SK-N-DZ (cell line): ENCODE measurements around the gene IRF5.
A peak's percentile ranks its signal among the peaks of the same experiment; 100 is the strongest.

Source experiments
- DNase-seq: peaks from one replicate; pipeline ENCODE4 v3.0.0-alpha.2; 2015; ENCODE audit warnings: low spot score

IRF5 gene

DNA sequence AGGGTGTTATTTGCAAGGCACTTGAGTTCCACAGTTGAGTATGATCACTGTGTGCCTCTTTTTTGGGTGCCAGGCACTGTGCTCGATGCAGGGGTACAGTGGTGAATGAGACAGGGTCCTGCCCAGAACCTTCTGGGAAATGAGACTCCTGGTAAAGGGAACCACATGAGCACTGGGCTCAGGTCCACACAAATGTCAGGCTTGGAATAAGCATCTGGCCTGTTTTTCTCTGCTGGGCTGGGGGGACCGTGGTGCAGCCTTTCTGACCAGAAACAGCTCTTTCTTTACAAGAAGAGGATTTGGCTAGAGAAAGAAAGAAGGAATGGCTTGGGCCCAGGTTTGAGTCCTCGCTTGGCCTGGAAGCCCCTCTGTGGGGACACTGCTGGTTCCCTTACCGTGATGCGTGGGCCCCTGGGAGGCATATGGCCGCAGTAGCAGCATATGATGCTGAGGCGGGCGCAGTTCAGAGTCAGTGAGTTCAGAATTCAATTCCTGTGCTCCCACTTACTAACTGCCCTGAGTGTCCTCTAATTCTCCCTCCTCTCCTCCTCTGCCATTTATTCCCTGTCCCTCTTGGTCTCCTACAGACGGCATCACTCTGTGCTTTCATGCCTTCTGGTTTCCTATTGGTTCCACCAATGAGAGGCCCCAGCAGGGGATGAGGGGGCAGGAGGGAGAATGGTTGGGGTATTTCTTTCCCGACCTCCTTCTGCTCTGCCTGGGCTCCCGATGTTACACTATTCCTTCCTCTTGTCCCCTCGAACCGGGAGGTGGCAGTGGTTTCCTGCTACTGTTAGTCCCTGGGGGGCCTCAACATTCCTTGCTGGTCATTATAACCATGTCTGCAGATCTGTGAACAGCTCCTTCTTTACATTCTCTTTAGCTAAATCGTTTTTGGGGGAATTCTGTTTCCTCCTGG is 17.6 kb upstream of the IRF5 start:
- peak; percentile 41 for DNase-seq

DNA sequence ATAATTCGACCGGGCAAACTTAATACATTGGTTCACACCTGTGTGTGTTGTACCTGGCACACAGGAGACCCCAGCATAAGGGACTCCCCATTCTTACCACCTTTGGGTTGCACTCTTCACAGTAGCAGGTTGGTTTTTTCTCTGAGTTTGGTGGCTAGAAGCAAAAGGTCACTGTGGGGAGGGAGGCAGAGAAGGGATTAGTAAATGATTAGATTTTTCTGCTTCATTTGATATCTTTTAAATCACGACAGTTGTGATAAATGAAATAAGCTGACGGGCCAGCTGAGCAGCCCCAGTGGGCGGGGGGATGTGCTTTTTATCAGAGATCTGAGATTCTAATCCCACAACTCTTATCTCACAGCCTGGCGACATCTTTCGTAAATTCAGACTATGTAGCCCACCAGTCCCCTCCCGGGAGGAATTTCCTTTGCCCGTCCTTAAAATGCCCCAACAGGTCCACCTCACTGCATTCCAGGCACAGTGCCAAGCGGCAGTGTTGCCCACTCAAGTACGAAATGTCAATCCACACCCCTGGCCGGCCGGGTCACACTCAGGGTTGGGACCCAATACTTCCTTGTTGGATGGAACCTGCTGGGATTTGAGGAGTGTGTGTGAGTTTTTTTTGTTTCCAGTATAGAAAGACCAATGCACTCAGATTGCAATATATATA is 16.7 kb upstream of the IRF5 start:
- DNase-seq, result no peak

DNA sequence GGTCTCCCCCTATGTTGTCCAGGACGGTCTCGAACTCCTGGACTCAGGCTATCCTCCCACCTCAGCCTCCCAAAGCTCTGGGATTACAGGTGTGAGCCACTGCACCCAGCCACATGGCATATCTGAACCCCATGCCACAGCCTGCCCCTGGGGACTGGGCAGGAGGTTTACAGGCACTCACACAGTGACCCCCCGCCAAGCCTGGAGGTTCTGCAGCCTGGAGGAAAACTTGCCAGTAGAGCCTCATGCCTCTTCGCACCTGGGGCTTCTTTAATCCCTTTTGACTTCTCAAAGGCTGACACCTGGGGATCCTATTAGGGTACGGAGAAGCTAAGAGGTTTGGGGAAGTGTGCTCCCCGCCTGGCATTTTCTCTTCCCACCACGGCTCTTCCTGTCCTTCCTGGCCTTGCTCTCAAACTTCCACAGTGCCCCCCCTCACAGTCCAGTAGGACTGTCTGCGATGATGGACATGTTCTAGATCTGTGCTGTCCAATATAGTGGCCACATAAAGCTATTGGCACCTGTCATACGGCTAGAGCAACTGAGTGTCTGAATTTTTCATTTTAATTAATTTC is 15.8 kb upstream of the IRF5 start:
- DNase-seq, result no peak

DNA sequence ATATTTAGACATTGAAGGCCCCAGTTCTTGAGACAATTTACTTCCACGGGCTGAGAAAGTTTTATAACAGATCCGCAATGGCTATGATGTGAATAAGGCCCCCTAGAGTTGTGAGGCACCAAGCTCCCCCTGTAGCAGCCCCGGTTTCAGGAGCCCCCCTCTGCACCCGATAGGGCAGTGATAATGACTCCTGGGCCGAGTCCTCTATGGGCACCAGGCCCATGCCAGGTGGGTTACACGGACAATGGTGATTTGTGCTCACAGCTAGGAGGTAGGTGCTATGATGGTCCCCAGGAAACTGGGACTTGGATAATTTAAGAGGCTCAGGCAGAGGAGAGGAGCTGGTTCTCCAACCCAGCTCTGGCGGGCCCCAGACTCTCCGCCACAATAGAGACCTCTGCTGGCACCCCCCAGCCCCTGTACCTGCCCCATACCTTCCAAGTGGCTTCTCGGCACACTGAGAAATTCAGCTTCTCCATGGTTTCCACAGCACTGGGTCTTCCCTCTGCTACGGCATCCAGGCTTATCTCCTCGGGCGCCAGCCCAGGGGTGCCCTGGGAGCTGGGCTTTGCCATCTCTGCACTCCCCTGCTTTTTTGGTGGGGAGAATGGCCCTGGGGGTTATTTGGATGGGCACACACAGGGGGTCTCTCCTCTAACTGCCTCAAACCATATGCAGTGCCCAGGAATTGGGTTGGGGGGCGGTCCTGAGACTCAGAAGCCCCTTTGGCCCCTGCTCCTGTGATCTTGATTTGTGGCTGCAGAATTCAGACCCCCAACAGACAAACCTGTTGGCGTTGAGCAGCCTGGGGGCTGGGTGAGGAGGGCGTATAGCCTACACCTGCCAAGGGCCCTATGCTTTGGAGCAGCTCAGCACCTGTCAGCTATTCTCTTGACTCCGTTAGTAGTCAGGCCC is 15.0 kb upstream of the IRF5 start:
- no peak for DNase-seq

DNA sequence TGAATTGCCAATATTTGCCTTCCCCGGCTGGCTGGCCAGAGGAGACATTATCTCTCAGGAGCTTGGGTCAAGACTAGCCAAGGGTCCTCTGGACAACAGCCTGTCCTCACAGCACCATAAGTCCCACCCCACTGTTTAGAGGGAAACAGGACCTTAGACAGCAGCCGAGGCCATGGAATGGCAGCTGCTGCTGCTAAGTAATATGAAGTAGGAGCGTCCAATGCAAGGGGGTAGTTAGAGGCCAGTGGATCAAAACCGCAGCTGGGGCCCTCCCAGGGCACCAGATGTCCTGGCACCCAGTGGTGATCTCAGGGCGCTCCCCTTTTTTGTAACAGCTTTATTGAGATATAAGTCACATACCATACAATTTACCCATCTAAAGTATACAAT is 14.3 kb upstream of the IRF5 start:
- DNase-seq, result no peak

DNA sequence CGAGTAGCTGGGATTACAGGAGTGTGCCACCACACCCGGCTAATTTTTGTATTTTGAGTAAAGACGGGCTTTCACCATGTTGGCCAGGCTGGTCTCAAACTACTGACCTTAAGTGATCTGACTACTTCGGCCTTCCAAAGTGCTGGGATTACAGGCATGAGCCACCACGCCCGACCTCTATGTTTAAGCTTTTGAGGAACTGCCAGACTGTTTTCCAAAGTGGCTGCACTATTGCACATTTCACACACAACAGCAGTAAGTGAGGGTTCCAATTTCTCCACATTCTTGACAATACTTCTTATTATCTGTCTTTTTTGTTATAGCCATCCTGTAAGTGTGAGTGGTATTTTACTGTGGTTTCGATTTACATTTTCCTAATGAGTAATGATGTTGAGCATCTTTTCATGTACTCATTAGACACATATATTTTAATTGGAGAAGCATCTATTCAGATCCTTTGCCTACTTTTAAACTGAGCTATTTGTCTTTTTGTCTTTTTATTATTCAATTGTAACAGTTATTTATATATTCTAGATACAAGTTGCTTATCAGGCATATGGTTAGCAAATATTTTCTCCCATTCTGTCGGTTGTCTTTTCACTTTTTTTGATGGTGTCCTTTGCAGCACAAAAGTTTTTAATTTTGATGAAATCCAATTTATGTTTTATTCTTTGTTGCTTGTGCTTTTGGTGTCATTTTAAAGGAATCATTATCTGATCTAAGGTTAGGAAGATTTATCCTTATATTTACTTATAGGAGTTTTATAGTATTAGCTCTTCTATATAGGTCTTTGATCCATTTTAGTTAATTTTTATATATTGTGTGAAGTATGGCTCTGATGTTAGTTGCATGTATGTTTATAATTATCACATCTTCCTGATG is 12.8 kb upstream of the IRF5 start:
- no peak for DNase-seq

DNA sequence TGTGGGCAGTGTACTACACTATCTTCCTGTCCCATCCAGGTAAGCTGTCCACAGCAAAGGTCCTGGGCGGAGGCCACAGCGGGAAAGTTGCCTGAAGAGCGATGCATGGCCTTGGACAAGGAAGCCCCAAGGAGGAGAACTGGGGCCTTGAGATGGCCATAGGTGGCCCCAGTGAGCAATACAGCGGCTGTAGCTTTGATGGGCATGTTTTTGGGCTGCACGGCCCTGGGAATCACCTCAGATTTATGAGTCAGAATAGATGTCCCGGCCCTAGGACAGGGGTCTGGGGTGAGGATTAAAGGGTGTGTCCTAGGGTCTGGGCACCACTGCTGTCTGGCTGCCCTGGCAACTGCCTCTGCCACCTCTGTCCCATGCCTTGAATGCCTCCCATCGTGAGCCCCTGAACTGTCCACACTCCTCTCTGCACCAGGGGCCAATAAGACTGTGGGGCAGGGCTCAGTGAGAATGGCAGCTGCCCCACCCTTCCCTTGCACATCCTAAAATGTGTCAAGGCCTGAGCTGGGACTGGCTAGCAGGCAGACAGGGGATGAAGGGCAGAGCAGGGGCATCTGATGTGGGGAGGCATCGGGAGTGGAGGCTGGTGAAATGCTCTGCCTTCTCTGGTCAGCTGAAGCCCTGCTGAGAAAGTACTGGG is 9.4 kb upstream of the IRF5 start:
- DNase-seq, result no peak

DNA sequence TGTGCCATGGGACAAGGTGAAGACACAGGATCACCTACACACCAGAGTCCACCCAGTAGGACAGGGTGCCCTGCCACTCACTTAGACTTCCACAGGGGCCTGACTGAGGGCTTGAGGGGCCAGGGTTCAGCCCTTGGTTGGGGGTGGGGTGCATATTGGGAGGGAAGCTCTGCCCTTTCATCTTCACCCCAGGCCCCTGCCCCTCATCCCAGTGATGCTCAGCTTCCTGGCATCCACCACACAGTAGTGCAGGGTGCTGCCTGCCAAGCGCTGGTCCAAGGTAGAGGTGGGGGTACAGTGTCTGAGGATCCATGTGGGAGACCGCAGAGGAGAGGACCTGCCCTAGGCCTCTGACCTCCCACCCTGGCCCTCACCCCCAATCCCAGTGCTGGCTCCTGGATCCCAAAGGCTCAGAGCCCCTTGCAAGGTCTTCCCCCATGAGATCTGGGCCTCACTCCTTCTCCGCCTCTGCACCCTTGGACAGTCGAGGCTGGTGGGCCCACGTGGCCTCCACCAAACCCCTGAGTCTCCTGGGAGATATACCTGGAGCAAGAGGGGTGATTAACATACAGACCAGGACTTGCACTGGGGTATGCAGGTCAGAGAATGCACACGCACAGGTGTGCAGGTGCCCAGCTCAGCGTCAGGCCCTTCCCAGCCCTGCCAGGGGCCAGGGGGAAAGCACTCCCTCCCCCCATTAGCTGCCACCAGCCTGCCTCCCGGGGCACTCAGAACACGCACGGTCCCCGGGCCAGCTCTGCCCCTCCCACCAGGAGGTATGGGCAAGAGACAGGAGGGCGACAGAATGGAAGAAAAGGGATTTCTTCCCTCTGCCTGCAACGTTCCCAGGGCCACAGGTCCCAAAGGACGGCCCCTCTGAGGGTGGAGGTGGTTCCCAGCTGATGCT is 8.6 kb upstream of the IRF5 start:
- DNase-seq, result no peak

DNA sequence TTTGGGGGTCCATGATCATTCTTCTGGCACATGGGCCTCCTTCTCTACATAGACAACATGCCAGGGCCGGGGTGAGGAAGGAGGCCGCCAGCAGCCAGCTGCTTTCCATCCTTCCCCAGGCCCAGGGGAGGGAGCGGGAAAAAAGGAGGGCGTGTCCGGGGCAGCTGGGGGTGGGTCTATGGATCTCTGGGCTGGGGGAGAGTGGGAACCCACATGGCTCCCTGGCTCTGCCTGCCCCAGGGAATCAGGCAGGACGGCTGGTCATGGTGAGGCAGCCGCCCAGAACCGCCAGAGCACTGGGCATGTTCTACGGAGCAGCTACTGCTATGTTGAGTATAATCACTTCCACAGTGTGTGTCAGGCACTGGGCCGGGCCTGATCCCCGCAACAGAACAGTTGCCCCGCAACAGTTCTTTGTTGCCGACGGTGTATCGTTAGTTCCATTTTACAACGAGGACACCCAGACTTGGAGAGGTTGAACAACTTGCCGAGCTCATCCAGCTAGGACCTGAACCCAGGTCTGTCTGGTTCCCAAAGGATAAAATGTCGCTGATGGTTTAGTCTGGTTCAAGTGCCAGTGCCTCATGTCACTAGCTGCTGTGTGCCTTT is 6.4 kb upstream of the IRF5 start:
- no peak for DNase-seq

DNA sequence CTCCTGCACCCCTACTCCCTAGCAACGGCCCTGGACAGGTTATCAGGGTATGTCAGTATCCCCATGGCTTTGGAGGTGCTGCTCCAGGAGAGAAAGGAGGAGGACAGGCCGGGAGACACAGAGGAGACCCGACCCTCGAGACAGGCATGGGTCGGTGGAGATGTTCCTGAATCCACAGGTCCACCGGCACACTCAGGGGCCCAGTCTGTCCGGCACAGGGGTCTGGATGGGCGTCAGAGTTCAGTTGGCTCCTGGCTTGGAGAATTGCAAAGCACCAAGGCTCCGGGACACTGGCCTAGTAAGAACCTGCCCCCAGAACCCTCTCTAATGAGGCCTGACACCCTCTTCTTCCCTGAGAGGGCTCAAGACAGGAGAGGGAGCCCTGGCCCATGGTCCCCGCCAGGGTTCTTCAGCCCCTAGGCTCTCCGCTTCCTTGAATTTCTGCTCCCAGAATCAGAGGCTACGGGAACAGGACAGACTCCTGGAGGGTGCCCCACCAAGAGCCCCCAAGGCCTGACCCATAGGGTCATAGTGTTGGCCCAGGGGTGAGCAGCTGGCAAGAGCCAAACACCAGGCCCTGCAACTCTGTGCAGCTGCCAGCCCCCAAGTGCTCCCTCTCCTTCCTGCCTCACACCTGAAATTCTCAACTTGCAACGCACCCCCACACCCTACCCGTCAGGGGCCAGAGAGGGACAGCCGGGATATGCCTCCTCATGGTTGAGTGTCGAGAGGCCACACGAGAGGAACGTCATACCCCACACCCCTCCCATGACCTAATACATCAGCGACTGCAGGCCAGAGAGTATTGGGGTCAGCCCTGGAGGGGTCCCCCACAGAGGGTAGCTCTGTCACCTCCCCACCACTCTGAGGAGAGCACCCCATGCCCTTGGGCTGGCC is 5.5 kb upstream of the IRF5 start:
- DNase-seq, result no peak

DNA sequence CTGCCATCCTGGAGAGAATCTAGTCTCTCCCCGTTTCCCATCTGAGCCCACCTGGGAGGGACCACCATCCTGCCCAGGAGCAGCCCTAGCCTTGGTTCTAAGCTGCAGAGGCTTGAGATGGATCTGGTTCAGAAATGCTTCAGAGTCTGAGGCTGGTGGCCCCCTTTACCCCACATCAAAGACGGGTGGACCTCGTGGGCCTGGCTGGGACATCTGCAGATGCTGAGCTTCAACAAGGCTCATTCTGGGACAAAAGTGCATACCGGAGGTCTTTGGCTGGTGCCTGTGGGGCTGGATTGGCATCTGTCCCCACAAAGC is 4.9 kb upstream of the IRF5 start:
- DNase-seq, result no peak

DNA sequence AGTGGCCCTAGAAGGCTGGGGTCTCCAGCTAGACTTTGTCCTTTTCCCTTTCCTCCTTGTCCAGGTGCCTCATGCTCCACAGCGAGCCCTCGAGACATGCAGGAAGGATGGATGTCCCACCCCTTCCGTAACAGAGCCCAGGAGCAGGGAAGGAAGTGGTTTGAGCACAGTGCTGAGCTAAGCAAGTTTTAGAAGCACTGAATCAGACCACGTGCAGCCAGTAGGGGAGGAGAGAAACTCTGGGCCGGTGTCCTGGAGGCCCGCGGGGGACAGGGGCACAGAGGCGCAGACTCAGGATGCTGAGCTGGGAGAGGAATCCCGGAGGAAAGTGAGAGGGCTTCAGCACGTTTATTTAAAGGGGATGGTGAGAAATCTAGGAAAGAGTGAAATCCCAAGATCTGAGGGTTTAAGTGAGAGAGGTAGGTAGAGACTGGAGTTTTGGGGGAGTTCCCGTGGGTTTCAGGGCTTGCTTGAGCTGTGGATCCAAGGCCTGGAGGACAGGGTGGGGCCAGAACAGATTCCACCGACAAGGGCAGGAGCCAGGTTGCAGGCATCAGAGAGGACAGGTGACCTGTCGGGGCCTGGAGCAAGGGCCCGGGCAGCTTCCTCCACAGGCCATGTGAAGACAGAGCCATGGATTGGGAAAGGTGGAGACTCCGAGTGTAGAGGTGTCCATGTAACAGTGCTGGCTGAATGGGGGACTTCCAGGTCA is 4.4 kb upstream of the IRF5 start:
- DNase-seq, result no peak

DNA sequence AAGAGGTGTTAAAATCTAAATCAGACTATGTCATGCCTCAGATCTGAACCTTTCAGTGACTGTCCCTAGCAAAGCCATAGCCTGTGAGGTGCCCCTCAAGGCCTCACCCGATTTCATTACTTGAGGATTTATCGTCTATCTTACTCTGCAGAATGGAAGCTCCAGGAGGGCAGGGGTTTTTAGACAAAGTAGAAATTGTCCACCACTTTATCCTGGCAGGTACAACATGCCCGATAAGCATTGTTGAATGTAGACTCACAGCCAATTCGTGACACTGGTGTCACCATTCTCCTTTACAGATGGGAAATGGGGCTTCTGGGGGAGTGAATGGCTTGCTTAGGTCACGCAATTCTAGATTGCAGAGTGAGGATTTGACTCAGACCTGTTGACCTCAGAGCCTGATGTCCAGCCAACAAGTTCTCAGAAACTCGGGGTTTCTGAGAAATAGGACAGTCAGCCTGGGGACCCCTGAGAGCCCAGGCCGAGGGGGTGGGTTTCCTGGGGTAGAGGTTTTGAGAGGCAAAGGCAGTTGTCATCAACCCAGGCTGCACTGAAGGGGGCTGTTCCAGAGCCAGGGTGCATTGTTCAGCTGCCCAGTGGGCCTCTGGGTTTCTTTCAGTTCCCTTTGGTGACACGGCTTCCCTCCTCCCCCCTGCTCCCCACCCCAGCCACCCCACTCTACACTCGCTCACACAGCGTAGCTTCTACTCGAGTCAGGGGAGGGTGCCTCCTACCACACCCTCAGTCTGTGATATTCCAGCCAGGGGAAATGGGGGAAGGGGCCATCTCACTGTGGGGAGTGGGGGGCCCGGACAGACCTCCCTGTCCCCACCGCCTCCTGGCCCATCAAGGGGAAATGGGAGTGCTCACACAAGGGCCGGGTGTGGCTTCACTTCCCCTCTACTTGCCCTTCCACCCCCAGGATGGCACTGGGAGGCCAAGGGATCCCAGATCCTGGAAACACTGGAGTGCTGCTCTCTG is 3.1 kb upstream of the IRF5 start:
- DNase-seq, result no peak

DNA sequence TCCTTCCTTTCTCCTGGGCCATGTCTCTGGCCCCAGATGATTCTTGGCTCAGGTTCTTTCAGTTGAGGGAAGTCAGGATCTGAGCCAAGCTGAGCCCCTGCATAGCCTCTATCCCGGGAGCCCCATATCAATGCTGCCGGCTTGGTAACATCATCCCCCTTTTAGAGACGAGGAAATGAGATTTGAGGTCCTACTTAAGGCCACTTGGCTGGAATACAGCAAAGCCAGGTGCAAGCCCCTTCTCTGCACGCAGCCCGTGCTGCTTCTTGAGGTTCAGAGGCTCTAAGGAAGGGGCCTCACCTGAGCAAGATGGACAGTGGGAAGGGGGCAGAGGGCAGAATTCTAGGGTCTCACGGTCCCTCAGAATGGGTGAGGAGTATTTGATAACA is 2.4 kb upstream of the IRF5 start:
- no peak for DNase-seq

DNA sequence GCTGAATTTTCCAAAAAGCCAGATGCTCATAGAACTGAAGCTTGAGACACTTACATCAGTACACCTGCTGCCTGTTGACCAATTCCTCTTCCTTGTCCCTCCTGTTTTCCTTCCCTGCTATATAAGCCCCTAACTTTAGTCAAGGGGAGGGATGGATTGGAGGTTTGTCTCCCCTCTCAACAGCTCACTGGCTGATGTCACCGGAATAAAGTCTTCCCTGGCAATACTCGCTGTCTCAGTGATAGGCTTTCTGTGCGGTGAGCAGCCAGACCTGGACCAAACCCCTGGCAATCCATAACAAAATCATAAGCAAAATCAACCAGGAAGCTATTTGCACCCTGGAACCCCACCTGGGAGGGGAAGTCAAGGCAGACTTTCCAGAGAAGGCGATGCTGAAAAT is 929 bp upstream of the IRF5 start:
- DNase-seq, result no peak

DNA sequence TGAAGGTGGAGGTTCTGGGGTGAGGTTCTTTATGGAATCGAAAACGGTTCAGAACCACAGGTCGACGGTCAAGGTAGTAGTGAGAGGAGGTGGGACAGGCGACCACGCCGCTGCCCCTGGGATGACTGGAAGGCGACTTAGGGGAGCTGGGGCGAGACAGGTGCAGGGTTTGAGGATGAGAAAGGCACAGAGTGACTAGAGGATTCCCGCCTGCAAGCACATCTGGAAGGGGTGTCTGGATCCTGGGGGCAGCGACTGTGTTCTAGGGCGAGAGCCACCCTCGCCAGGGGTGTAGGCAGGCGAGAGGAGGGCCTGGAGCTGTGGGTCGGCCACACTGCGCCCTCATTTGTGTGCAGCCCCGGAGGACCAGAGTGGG is 468 bp upstream of the IRF5 start:
- DNase-seq, result no peak
